HG03135 (cell line): ENCODE results near the gene SLC23A2.
"Not testable (repeated sequence)": the region's sequence is repeated elsewhere in the genome, so short reads cannot be mapped to it uniquely, and the experiment has no call there.

ENCODE experiments used
- ATAC-seq: cut with Tn5 transposase; IDR thresholded peaks from one replicate; pipeline ENCODE4 v1.9.1; 2021; ENCODE audit warnings: mild to moderate bottlenecking, moderate library complexity; ENCODE audit not compliant: unreplicated experiment

SLC23A2 gene

GRCh38 chr20:4883051-4883450, 118.3 kb downstream of the SLC23A2 start:
- no peak for ATAC-seq

- no peak for ATAC-seq
Observed at GRCh38 chr20:4881006-4881730, 120.1 kb downstream of the SLC23A2 start.

- ATAC-seq, result no peak
Observed at GRCh38 chr20:4880051-4880450, 121.3 kb downstream of the SLC23A2 start.

GRCh38 chr20:4878099-4878498, 123.2 kb downstream of the SLC23A2 start:
- not testable (repeated sequence) for ATAC-seq

GRCh38 chr20:4876731-4877130, 124.6 kb downstream of the SLC23A2 start:
- no peak for ATAC-seq

- no peak for ATAC-seq
Observed at GRCh38 chr20:4876301-4876700, 125.0 kb downstream of the SLC23A2 start.

- ATAC-seq, result no peak
Observed at GRCh38 chr20:4875578-4876067, 125.7 kb downstream of the SLC23A2 start.

GRCh38 chr20:4873396-4873795, 127.9 kb downstream of the SLC23A2 start:
- ATAC-seq, result no peak

GRCh38 chr20:4871486-4871885, 129.8 kb downstream of the SLC23A2 start:
- no peak for ATAC-seq

- no peak for ATAC-seq
Observed at GRCh38 chr20:4870906-4871305, 130.4 kb downstream of the SLC23A2 start.

GRCh38 chr20:4869290-4870193, 131.8 kb downstream of the SLC23A2 start:
- ATAC-seq, result no peak

GRCh38 chr20:4867051-4867450, 134.3 kb downstream of the SLC23A2 start:
- no peak for ATAC-seq

GRCh38 chr20:4866429-4866828, 134.9 kb downstream of the SLC23A2 start:
- no peak for ATAC-seq

- no peak for ATAC-seq
Observed at GRCh38 chr20:4864311-4864752, 137.0 kb downstream of the SLC23A2 start.

- ATAC-seq, result no peak
Observed at GRCh38 chr20:4862661-4863060, 138.6 kb downstream of the SLC23A2 start.

GRCh38 chr20:4861961-4862360, 139.3 kb downstream of the SLC23A2 start:
- ATAC-seq, result no peak

GRCh38 chr20:4858000-4858399, 143.3 kb downstream of the SLC23A2 start:
- no peak for ATAC-seq

- no peak for ATAC-seq
Observed at GRCh38 chr20:4856022-4856755, 145.1 kb downstream of the SLC23A2 start.

- ATAC-seq, result no peak
Observed at GRCh38 chr20:4855555-4855954, 145.8 kb downstream of the SLC23A2 start.

- ATAC-seq, result no peak
Observed at GRCh38 chr20:4855097-4855496, 146.2 kb downstream of the SLC23A2 start.

- ATAC-seq, result no peak
Observed at GRCh38 chr20:4854561-4854901, 146.8 kb downstream of the SLC23A2 start.
